Mesendoderm (in vitro differentiated cells): ENCODE data around the gene BIK.

Source experiments
- DNase-seq: peaks from one replicate; pipeline ENCODE4 v3.0.0; 2013
- H2AK5ac ChIP-seq: 2 replicates; pipeline ENCODE4 v1.6.1; 2013; ENCODE audit warnings: low read length, inconsistent platforms
- H2BK120ac ChIP-seq: 2 replicates; pipeline ENCODE4 v1.6.1; 2013; ENCODE audit warnings: low read depth, mild to moderate bottlenecking, low read length, moderate library complexity, mixed read lengths
- H2BK15ac ChIP-seq: replicated peaks from 2 replicates; pipeline ENCODE4 v1.6.1; 2013; ENCODE audit warnings: low read depth, mild to moderate bottlenecking, moderate library complexity
- H2BK5ac ChIP-seq: 2 replicates; pipeline ENCODE4 v1.6.1; 2013; ENCODE audit warnings: low read length, inconsistent platforms
- H3K18ac ChIP-seq: 2 replicates; pipeline ENCODE4 v1.6.1; 2013; ENCODE audit warnings: mild to moderate bottlenecking, low read length, mixed read lengths
- H3K23ac ChIP-seq: one replicate; pipeline ENCODE4 v1.6.1; 2013; ENCODE audit warnings: low read length
- H3K27ac ChIP-seq: 2 replicates; pipeline ENCODE4 v1.5.1; 2013; ENCODE audit warnings: low read depth, mild to moderate bottlenecking, inconsistent platforms, low read length, moderate library complexity
- H3K27me3 ChIP-seq: 2 replicates; pipeline ENCODE4 v1.6.1; 2013; ENCODE audit warnings: low read length, control low read depth, mild to moderate bottlenecking, inconsistent platforms; ENCODE audit not compliant: insufficient read depth, poor library complexity
- H3K36me3 ChIP-seq: 2 replicates; pipeline ENCODE4 v1.6.1; 2013; ENCODE audit warnings: low read length, inconsistent platforms; ENCODE audit not compliant: control insufficient read depth, insufficient read depth
- H3K4ac ChIP-seq: one replicate; pipeline ENCODE4 v1.6.1; 2013; ENCODE audit warnings: low read depth, mild to moderate bottlenecking, low read length, moderate library complexity
- H3K4me1 ChIP-seq: 2 replicates; pipeline ENCODE4 v1.6.1; 2013; ENCODE audit warnings: low read depth, low read length, inconsistent platforms; ENCODE audit not compliant: control insufficient read depth
- H3K4me2 ChIP-seq: 2 replicates; pipeline ENCODE4 v1.6.1; 2013; ENCODE audit warnings: low read length
- H3K4me3 ChIP-seq: 2 replicates; pipeline ENCODE4 v1.5.1; 2013; ENCODE audit warnings: mild to moderate bottlenecking, low read length
- H3K56ac ChIP-seq: one replicate; pipeline ENCODE4 v1.6.1; 2013; ENCODE audit warnings: low read length
- H3K79me1 ChIP-seq: 2 replicates; pipeline ENCODE4 v1.6.1; 2013; ENCODE audit warnings: low read length, inconsistent platforms
- H3K79me2 ChIP-seq: 2 replicates; pipeline ENCODE4 v1.6.1; 2013; ENCODE audit warnings: mild to moderate bottlenecking, low read length; ENCODE audit not compliant: control insufficient read depth, insufficient read depth
- H3K9ac ChIP-seq: 2 replicates; pipeline ENCODE4 v1.6.1; 2013; ENCODE audit warnings: low read length, inconsistent platforms
- H4K5ac ChIP-seq: one replicate; pipeline ENCODE4 v1.6.1; 2013; ENCODE audit warnings: low read length
- H4K8ac ChIP-seq: one replicate; pipeline ENCODE4 v1.6.1; 2013; ENCODE audit warnings: low read depth, mild to moderate bottlenecking, control low read depth, low read length, moderate library complexity
- WGBS: extraction: QIAGEN DNeasy Blood & Tissue Kit; methylation state at CpG from one replicate; pipeline ENCODE4 v1.1.7; 2013; ENCODE audit warnings: low lambda C conversion rate, missing lambda C conversion rate; ENCODE audit not compliant: insufficient coverage; ENCODE audit errors: extremely low coverage; 5-methylcytosine and 5-hydroxymethylcytosine counted together

The BIK gene

DNA sequence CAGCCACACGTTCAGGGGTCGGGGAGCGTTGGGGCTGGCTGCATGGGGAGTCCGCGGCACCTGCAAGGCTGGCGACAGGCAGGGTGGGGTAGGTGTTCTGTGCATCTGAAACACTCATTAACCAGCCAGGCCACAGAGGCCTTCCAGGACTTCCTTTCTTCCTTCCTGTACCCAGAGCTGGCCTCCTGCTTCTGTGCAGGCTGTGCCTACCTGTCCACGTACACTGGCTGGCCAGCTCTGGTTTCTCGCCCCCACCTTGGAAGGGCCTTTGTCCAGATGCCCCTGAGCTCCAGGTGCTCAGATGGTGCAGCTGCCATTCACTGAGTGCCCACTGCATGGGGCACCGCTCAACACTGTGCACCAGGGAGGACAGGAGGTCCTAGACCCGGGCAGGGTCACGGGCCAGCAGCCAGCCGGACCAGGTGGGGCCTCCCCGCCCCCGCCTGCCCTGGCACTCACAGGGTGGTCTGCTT, 60.5 kb downstream of the BIK start:
- H2BK5ac ChIP-seq, result no peak overlapping the region
- WGBS, result no CpG with 5 or more reads among the region's 14 CpGs
- no peak overlapping the region for H3K23ac ChIP-seq
- H3K79me2 ChIP-seq, result no peaks in the 10 kb centered on the region
- no peak overlapping the region for H3K4me2 ChIP-seq
- H3K18ac ChIP-seq, result no peak overlapping the region
- H2AK5ac ChIP-seq, result no peak overlapping the region
- H3K9ac ChIP-seq, result no peak overlapping the region
- no peak overlapping the region for H4K8ac ChIP-seq
- H3K27me3 ChIP-seq, result no peaks in the 10 kb centered on the region
- H3K36me3 ChIP-seq, result peaks cover 2% of the 10 kb centered on the region
- no peak overlapping the region for H3K27ac ChIP-seq
- no peaks in the 10 kb centered on the region for H3K79me1 ChIP-seq
- H3K4me1 ChIP-seq, result no peaks in the 10 kb centered on the region
- H2BK120ac ChIP-seq, result no peak overlapping the region
- no peak overlapping the region for H3K4ac ChIP-seq
- no peak overlapping the region for H4K5ac ChIP-seq
- no peak overlapping the region for H3K4me3 ChIP-seq
- no peak for DNase-seq
- H2BK15ac ChIP-seq, result no peak overlapping the region
- H3K56ac ChIP-seq, result no peak overlapping the region

GRCh38 chr22:43171607-43172006, 61.1 kb downstream of the BIK start:
- Histone ChIP-seq H3K79me1 (no peaks in the 10 kb centered on the region), H3K4ac (no peak overlapping the region), H2AK5ac (no peak overlapping the region), H2BK120ac (no peak overlapping the region), H3K9ac (no peak overlapping the region), H3K4me2 (no peak overlapping the region), H4K5ac (no peak overlapping the region), H3K27ac (no peak overlapping the region), H2BK15ac (no peak overlapping the region), H3K56ac (no peak overlapping the region), H3K27me3 (no peaks in the 10 kb centered on the region), H3K36me3 (peaks cover 2% of the 10 kb centered on the region), H3K23ac (no peak overlapping the region), H2BK5ac (no peak overlapping the region), H3K18ac (no peak overlapping the region), H3K4me1 (no peaks in the 10 kb centered on the region), H3K79me2 (no peaks in the 10 kb centered on the region), H3K4me3 (no peak overlapping the region), H4K8ac (no peak overlapping the region)
- no CpG with 5 or more reads among the region's 12 CpGs for WGBS
- DNase-seq, result no peak

GRCh38 chr22:43172191-43172590, 61.6 kb downstream of the BIK start:
- no peak for DNase-seq
- Histone ChIP-seq H3K4ac (no peak overlapping the region), H3K23ac (no peak overlapping the region), H2AK5ac (no peak overlapping the region), H4K5ac (no peak overlapping the region), H3K56ac (no peak overlapping the region), H3K27me3 (no peaks in the 10 kb centered on the region), H3K79me1 (no peaks in the 10 kb centered on the region), H3K27ac (no peak overlapping the region), H3K36me3 (peaks cover 4% of the 10 kb centered on the region), H3K4me1 (no peaks in the 10 kb centered on the region), H3K79me2 (no peaks in the 10 kb centered on the region), H4K8ac (no peak overlapping the region), H3K4me3 (no peak overlapping the region), H2BK15ac (no peak overlapping the region), H2BK5ac (no peak overlapping the region), H3K18ac (no peak overlapping the region), H2BK120ac (no peak overlapping the region), H3K9ac (no peak overlapping the region), H3K4me2 (no peak overlapping the region)
- no CpG with 5 or more reads among the region's 19 CpGs for WGBS

GRCh38 chr22:43173566-43173965, 63.0 kb downstream of the BIK start:
- Histone ChIP-seq H4K5ac (no peak overlapping the region), H3K9ac (no peak overlapping the region), H3K36me3 (peaks cover 4% of the 10 kb centered on the region), H3K56ac (no peak overlapping the region), H3K27ac (no peak overlapping the region), H2BK120ac (no peak overlapping the region), H3K4me2 (no peak overlapping the region), H3K4me1 (no peaks in the 10 kb centered on the region), H2BK5ac (no peak overlapping the region), H2AK5ac (no peak overlapping the region), H3K18ac (no peak overlapping the region), H3K79me1 (no peaks in the 10 kb centered on the region), H4K8ac (no peak overlapping the region), H3K4me3 (no peak overlapping the region), H3K23ac (no peak overlapping the region), H3K4ac (no peak overlapping the region), H3K27me3 (no peaks in the 10 kb centered on the region), H3K79me2 (no peaks in the 10 kb centered on the region), H2BK15ac (no peak overlapping the region)
- no CpG with 5 or more reads among the region's 9 CpGs for WGBS
- DNase-seq, result no peak

DNA sequence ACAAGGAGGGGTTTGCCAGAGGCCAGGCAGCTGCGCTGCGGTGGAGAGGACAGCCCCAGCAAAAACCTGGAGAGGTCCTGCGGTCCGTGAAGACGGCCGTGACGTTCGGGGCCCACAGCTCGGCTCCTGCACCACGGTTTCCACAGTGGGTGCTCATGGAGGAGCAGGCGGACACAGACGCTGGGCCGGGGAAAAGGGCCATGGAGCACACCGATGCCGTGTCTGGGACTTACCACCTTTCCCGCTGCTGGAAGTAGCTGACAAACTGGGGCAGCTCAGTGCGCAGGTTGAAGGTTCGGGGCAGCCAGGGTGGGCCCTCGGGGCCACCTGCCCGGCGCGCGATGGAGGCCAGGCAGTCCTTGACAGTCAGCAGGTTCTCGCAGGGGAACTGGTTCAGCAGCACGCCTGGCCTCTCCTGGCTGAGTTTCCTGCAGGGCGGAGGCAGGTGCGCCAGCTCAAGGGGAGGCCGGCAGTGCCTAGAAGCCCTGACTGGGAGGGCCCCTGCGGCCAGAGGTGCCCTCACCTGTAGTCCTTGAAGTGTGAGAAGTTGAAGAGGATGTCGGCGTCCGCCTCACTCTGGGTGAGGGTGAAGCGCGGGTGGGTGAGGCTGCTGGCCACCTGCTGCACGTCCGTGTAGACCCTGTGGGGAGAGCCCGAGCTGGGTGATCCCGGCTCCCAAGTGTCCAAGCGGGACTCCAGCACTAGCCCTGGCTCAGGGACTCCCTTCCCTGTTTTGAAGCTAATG, 63.6 kb downstream of the BIK start:
- Histone ChIP-seq H4K8ac (no peak overlapping the region), H3K27ac (no peak overlapping the region), H3K4me1 (no peaks in the 10 kb centered on the region), H2BK120ac (no peak overlapping the region), H3K4me2 (no peak overlapping the region), H3K36me3 (peaks cover 6% of the 10 kb centered on the region), H3K4ac (no peak overlapping the region), H2BK15ac (no peak overlapping the region), H3K23ac (no peak overlapping the region), H3K79me1 (no peaks in the 10 kb centered on the region), H2BK5ac (no peak overlapping the region), H4K5ac (no peak overlapping the region), H3K79me2 (no peaks in the 10 kb centered on the region), H2AK5ac (no peak overlapping the region), H3K56ac (no peak overlapping the region), H3K27me3 (no peaks in the 10 kb centered on the region), H3K18ac (no peak overlapping the region), H3K9ac (no peak overlapping the region), H3K4me3 (no peak overlapping the region)
- no CpG with 5 or more reads among the region's 39 CpGs for WGBS
- DNase-seq, result no peak
